Measurements from ENCODE around the gene GNB1L.

The GNB1L gene

GRCh38 chr22:19807161-19807913, 47.3 kb downstream of the GNB1L start:
- DNase-seq: no peak

- no peak for DNase-seq
Observed at GRCh38 chr22:19806213-19807160, 48.2 kb downstream of the GNB1L start.

GRCh38 chr22:19805821-19806212, 48.9 kb downstream of the GNB1L start:
- no peak for DNase-seq

GRCh38 chr22:19803736-19804267, 50.9 kb downstream of the GNB1L start:
- DNase-seq: no peak

- no peak for DNase-seq
Observed at GRCh38 chr22:19802894-19803735, 51.6 kb downstream of the GNB1L start.

GRCh38 chr22:19802001-19802893, 52.4 kb downstream of the GNB1L start:
- DNase-seq: no peak

- DNase-seq: no peak
Observed at GRCh38 chr22:19801340-19802000, 53.2 kb downstream of the GNB1L start.

GRCh38 chr22:19800761-19801244, 53.9 kb downstream of the GNB1L start:
- DNase-seq: no peak

GRCh38 chr22:19800306-19800705, 54.4 kb downstream of the GNB1L start:
- no peak for DNase-seq

- no peak for DNase-seq
Observed at GRCh38 chr22:19799322-19800190, 55.1 kb downstream of the GNB1L start.

- DNase-seq: no peak
Observed at GRCh38 chr22:19798891-19799293, 55.8 kb downstream of the GNB1L start.

GRCh38 chr22:19798003-19798665, 56.5 kb downstream of the GNB1L start:
- DNase-seq: no peak

GRCh38 chr22:19797086-19798002, 57.3 kb downstream of the GNB1L start:
- no peak for DNase-seq

- DNase-seq: no peak
Observed at GRCh38 chr22:19796160-19796559, 58.5 kb downstream of the GNB1L start.

GRCh38 chr22:19795617-19796008, 59.1 kb downstream of the GNB1L start:
- no peak for DNase-seq

- no peak for DNase-seq
Observed at GRCh38 chr22:19793661-19794310, 60.9 kb downstream of the GNB1L start.

- DNase-seq: no peak
Observed at GRCh38 chr22:19793161-19793560, 61.5 kb downstream of the GNB1L start.
